ENCODE data around the gene LRCH4. TPM values are rescaled to one million over a fixed set of nuclear protein-coding genes. Genes with fewer than 3 reads are reported as not detected.
A peak's percentile ranks its signal among the peaks of the same experiment; 100 is the strongest.

The LRCH4 gene
- total and polyA plus RNA-seq, 2 of the 13 experiments (the other 11 are each of a cell fraction or from before 2014, with no cell fraction given), result 7.0 to 9.3 TPM

DNA sequence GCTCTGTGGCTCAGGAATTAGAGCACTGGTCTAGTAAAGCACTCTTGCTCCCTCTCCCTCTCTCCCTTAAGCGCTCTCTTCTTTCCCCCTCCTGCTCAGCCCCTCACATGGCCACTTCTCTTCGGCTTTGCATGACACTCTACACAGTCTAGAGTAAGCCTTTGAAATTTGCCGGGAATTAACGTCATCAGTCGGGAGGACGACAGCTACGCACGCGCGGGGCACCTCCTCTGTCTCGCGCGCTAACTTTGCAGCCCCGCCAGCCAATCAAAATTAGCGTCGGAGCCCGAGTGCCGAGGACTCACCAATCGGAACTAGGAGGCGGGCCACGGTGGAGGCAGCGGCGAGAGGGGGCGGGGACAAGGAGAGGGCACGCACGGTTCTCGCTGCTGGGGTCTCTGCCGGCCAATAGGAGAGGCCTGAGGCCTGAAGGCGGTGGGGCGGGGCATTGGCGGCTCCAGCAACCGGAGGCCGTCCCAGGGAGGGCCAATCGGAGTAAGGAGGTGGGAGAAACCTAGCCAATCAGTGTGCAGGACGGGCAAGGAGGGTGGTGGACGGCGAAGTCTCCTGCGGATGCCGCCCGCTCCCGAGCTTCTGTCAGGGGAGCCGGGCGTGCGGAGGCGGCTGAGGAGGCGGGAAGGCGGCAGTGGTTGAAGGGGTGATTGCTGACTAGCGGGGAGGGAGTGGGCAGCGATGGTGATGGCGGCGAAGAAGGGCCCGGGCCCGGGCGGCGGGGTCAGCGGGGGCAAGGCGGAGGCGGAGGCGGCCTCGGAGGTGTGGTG is 47.1 kb downstream of the LRCH4 start, which contains the start of gene AGFG2 (continued):
- peak; percentile 17 for TF ChIP-seq MED8 (CRISPR knock-in tag; IDR thresholded peaks at IDR 0.05; ENCODE audit: insufficient replicate concordance)
- TF ChIP-seq KDM5A (IDR thresholded peaks at IDR 0.05; ENCODE audit: borderline replicate concordance, low read length), result peak; percentile 71; the same call in 1 of the 2 replicates
- TF ChIP-seq ZBTB46 (CRISPR knock-in tag; IDR thresholded peaks at IDR 0.05; ENCODE audit: borderline replicate concordance), result no peak
- no peak for TF ChIP-seq ZNF460 (CRISPR knock-in tag; IDR thresholded peaks at IDR 0.05; ENCODE audit: borderline replicate concordance)
- no peak for TF ChIP-seq MAFF (IDR thresholded peaks at IDR 0.05; ENCODE audit: low read depth, low read length)
- TF ChIP-seq CBX2 (IDR thresholded peaks at IDR 0.05; ENCODE audit: low read depth, low read length), result no peak
- TF ChIP-seq CBX2 (CRISPR knock-in tag; IDR thresholded peaks at IDR 0.05; ENCODE audit: low read depth), result no peak
- no peak; the same call in 1 of the 2 replicates for TF ChIP-seq HCFC1 (IDR thresholded peaks at IDR 0.05; ENCODE audit: low read depth, low read length)
- peak; percentile 84 for TF ChIP-seq RBM39 (IDR thresholded peaks at IDR 0.05; ENCODE audit: low read depth, low read length, poor library complexity, severe bottlenecking)
- TF ChIP-seq ZNF720 (CRISPR knock-in tag; IDR thresholded peaks at IDR 0.05), result no peak
- no peak for TF ChIP-seq ZNF737 (CRISPR knock-in tag; IDR thresholded peaks at IDR 0.05; ENCODE audit: borderline replicate concordance)
- TF ChIP-seq ZNF350 (CRISPR knock-in tag; IDR thresholded peaks at IDR 0.05; ENCODE audit: borderline replicate concordance, low read depth), result peak; percentile 49
- TF ChIP-seq TBX3 (IDR thresholded peaks at IDR 0.05; ENCODE audit: borderline replicate concordance), result peak; percentile 50; the same call in 1 of the 2 replicates
- TF ChIP-seq ZFP36L1 (CRISPR knock-in tag; IDR thresholded peaks at IDR 0.05), result peak; percentile 97
- TF ChIP-seq TARDBP (CRISPR knock-in tag; IDR thresholded peaks at IDR 0.05), result peak; percentile 72; the same call in 1 of the 2 replicates
- no peak for TF ChIP-seq ZC3H4 (CRISPR knock-in tag; IDR thresholded peaks at IDR 0.05; ENCODE audit: borderline replicate concordance)
- TF ChIP-seq ZNF143 (CRISPR knock-in tag; IDR thresholded peaks at IDR 0.05), result no peak
- peak; percentile 79 for TF ChIP-seq ZNF18 (CRISPR knock-in tag; IDR thresholded peaks at IDR 0.05; ENCODE audit: insufficient replicate concordance)
- no peak for TF ChIP-seq MTF2 (CRISPR knock-in tag; IDR thresholded peaks at IDR 0.05; ENCODE audit: borderline replicate concordance)
- TF ChIP-seq FIP1L1 (IDR thresholded peaks at IDR 0.05; ENCODE audit: borderline replicate concordance, insufficient read depth, low read depth, low read length), result 0 out of 2 replicates have a peak, but pooled peaks have one; percentile 28
- TF ChIP-seq ZNF331 (CRISPR knock-in tag; IDR thresholded peaks at IDR 0.05), result peak; percentile 41
- peak; percentile 73 for TF ChIP-seq ATF7-NPFF (CRISPR knock-in tag; IDR thresholded peaks at IDR 0.05; ENCODE audit: low read depth)
- no peak for TF ChIP-seq ZKSCAN5 (CRISPR knock-in tag; IDR thresholded peaks at IDR 0.05)
- TF ChIP-seq ZBTB7A (CRISPR knock-in tag; IDR thresholded peaks at IDR 0.05), result no peak
- TF ChIP-seq NFE2L1 (CRISPR knock-in tag; IDR thresholded peaks at IDR 0.05; ENCODE audit: borderline replicate concordance), result 0 out of 2 replicates have a peak, but pooled peaks have one; percentile 38
- TF ChIP-seq ZBTB43 (CRISPR knock-in tag; conservative IDR thresholded peaks at IDR 0.05), result 0 out of 2 replicates have a peak, but pooled peaks have one; percentile 15

All from HepG2 (cell line).